ENCODE measurements around the gene BAZ1B.
"Not testable (repeated sequence)": the region's sequence is repeated elsewhere in the genome, so short reads cannot be mapped to it uniquely, and the experiment has no call there.

Gene BAZ1B

DNA sequence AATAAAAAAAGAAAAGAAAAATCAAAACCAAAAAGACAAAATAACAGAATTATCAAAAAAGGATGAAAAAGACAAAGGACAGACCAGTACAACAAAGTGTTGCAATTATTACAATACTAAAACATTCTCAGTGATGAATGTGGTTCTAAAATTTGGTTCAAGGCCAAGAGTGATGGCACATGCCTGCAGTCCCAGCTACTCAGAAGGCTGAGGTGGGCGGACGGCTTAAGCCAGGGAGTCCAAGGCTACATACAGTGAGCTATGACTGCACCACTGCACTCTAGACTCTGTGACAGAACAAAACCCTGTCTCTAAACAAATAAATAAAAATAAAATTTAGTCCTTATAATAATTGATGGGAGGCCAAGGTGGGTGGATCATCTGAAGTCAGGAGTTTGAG is 14.5 kb downstream of the BAZ1B start:
- WGBS (ENCODE audit: insufficient coverage), result no CpG with 5 or more reads among the region's 2 CpGs
- Histone ChIP-seq H3K27me3 (replicated peaks in 2 of 5; ENCODE audit: control insufficient read depth in 4 of 5, insufficient read depth in 5 of 5, low read length in 4 of 5) (no peaks in the 10 kb centered on the region), H3K4me1 (ENCODE audit: control extremely low read depth in 1 of 4, control insufficient read depth in 4 of 4, insufficient read depth in 4 of 4, low read length in 3 of 4) (no peaks in the 10 kb centered on the region), H3K9me3 (ENCODE audit: control extremely low read depth in 1 of 5, control insufficient read depth in 4 of 5, insufficient read depth in 2 of 5, low read depth in 1 of 5, low read length in 4 of 5) (no peaks in the 10 kb centered on the region), H3K27ac (ENCODE audit: insufficient read depth in 1 of 2, low read depth in 1 of 2, low read length in 2 of 2, poor library complexity in 1 of 2, severe bottlenecking in 2 of 2) (no peak overlapping the region), H3K4me3 (ENCODE audit: control insufficient read depth in 1 of 7, extremely low read depth in 1 of 7, insufficient read depth in 4 of 7, low read depth in 2 of 7, low read length in 6 of 7) (no peak overlapping the region), H3K36me3 (ENCODE audit: control insufficient read depth in 4 of 4, insufficient read depth in 4 of 4, low read length in 3 of 4) (peaks cover 23 to 71% (median 51%) of the 10 kb centered on the region in 4 experiments)
- DNase-seq, result no peak
- ChIA-PET CTCF (no interaction called here), POLR2A (no interaction called here)

DNA sequence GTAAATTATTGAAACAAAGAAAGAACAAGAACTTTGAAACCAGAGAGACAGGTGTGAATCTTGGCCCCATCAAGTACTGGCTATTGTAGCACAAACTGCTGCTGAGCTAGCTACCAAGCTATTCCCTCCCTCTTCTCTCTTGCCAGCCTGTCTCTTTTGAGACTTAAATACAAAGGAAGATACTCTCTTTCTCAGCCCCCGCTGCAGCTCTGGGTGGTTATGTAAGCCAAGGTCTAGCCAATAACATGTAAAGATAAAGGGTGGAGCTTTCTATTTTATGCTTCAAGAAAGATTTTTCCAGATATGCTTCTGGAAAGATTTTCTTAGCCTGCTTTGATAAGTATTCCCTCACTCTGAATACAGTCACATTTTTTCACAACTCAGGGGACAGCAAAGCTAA is 17.2 kb downstream of the BAZ1B start:
- Histone ChIP-seq H3K9me3 (ENCODE audit: control extremely low read depth in 1 of 5, control insufficient read depth in 4 of 5, insufficient read depth in 2 of 5, low read depth in 1 of 5, low read length in 4 of 5) (no peaks in the 10 kb centered on the region), H3K4me3 (ENCODE audit: control insufficient read depth in 1 of 7, extremely low read depth in 1 of 7, insufficient read depth in 4 of 7, low read depth in 2 of 7, low read length in 6 of 7) (no peak overlapping the region), H3K27me3 (replicated peaks in 2 of 5; ENCODE audit: control insufficient read depth in 4 of 5, insufficient read depth in 5 of 5, low read length in 4 of 5) (no peaks in the 10 kb centered on the region), H3K36me3 (ENCODE audit: control insufficient read depth in 4 of 4, insufficient read depth in 4 of 4, low read length in 3 of 4) (peaks cover 25 to 79% (median 58%) of the 10 kb centered on the region in 4 experiments), H3K27ac (ENCODE audit: insufficient read depth in 1 of 2, low read depth in 1 of 2, low read length in 2 of 2, poor library complexity in 1 of 2, severe bottlenecking in 2 of 2) (no peak overlapping the region), H3K4me1 (ENCODE audit: control extremely low read depth in 1 of 4, control insufficient read depth in 4 of 4, insufficient read depth in 4 of 4, low read length in 3 of 4) (no peaks in the 10 kb centered on the region)
- 100% methylated on average over 1 of the region's 1 CpG for WGBS (ENCODE audit: insufficient coverage)
- DNase-seq, result no peak
- ChIA-PET POLR2A (no interaction called here), CTCF (interaction anchor here (0.8 to 1.5 kb wide), 4 partner anchors 9 to 19 kb away, joined by 3 to 4 read pairs (median 3); no protein-coding TSS in a partner anchor)

DNA sequence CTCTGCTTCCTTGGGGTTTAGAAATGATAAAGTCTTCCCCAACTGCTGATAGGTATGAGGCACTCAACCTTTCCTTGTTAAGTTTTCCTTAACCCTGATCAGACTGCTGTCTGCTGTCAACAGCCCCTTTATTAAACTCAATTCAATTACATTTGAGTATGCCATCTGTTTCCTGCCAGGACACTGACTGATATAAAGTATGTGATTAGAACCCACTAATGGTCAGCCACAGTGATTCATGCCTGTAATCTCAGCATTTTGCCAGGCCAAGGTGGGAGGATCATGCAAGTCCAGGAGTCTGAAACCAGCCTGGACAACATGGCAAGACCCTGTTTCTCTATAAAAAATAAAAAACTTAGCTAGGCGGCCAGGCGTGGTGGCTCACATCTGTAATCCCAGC is 18.1 kb downstream of the BAZ1B start:
- ChIA-PET CTCF (interaction anchor here (0.9 kb wide), 1 partner anchor 14 kb away, joined by 3 read pairs; no protein-coding TSS in a partner anchor), POLR2A (no interaction called here)
- no peak for DNase-seq
- 96% methylated on average over 2 of the region's 2 CpGs for WGBS (ENCODE audit: insufficient coverage)
- peaks cover 28 to 80% (median 63%) of the 10 kb centered on the region in 4 experiments for H3K36me3 ChIP-seq (ENCODE audit: control insufficient read depth in 4 of 4, insufficient read depth in 4 of 4, low read length in 3 of 4)
- H3K9me3 ChIP-seq (ENCODE audit: control extremely low read depth in 1 of 5, control insufficient read depth in 4 of 5, insufficient read depth in 2 of 5, low read depth in 1 of 5, low read length in 4 of 5), result no peaks in the 10 kb centered on the region
- H3K4me1 ChIP-seq (ENCODE audit: control extremely low read depth in 1 of 4, control insufficient read depth in 4 of 4, insufficient read depth in 4 of 4, low read length in 3 of 4), result no peaks in the 10 kb centered on the region
- no peaks in the 10 kb centered on the region for H3K27me3 ChIP-seq (replicated peaks in 2 of 5; ENCODE audit: control insufficient read depth in 4 of 5, insufficient read depth in 5 of 5, low read length in 4 of 5)
- no peak overlapping the region for H3K4me3 ChIP-seq (ENCODE audit: control insufficient read depth in 1 of 7, extremely low read depth in 1 of 7, insufficient read depth in 4 of 7, low read depth in 2 of 7, low read length in 6 of 7)
- H3K27ac ChIP-seq (ENCODE audit: insufficient read depth in 1 of 2, low read depth in 1 of 2, low read length in 2 of 2, poor library complexity in 1 of 2, severe bottlenecking in 2 of 2), result no peak overlapping the region

DNA sequence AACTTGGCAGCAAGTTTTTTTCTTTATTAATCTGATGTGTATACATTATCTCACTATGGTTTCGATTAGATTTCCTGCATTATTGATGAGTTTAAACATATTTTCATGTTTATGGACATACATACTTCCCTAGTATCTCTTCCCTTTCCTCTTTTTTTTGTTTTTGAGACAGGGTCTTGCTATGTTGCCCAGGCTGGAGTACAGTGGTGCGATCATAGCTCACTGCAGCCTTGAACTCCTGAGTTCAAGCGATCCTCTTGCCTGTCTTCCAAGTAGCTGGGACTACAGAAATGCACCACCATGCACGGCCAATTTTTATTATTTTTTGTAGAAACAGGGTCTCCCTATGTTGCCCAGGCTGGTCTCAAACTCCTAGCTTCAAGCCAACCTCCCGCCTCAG is 18.9 kb downstream of the BAZ1B start:
- Histone ChIP-seq H3K27ac (ENCODE audit: insufficient read depth in 1 of 2, low read depth in 1 of 2, low read length in 2 of 2, poor library complexity in 1 of 2, severe bottlenecking in 2 of 2) (no peak overlapping the region), H3K4me1 (ENCODE audit: control extremely low read depth in 1 of 4, control insufficient read depth in 4 of 4, insufficient read depth in 4 of 4, low read length in 3 of 4) (no peaks in the 10 kb centered on the region), H3K9me3 (ENCODE audit: control extremely low read depth in 1 of 5, control insufficient read depth in 4 of 5, insufficient read depth in 2 of 5, low read depth in 1 of 5, low read length in 4 of 5) (no peaks in the 10 kb centered on the region), H3K27me3 (replicated peaks in 2 of 5; ENCODE audit: control insufficient read depth in 4 of 5, insufficient read depth in 5 of 5, low read length in 4 of 5) (no peaks in the 10 kb centered on the region), H3K4me3 (ENCODE audit: control insufficient read depth in 1 of 7, extremely low read depth in 1 of 7, insufficient read depth in 4 of 7, low read depth in 2 of 7, low read length in 6 of 7) (no peak overlapping the region), H3K36me3 (ENCODE audit: control insufficient read depth in 4 of 4, insufficient read depth in 4 of 4, low read length in 3 of 4) (peaks cover 28 to 83% (median 65%) of the 10 kb centered on the region in 4 experiments)
- 96% methylated on average over 4 of the region's 5 CpGs for WGBS (ENCODE audit: insufficient coverage)
- CTCF ChIA-PET, result no interaction called here
- DNase-seq, result no peak
- POLR2A ChIA-PET, result no interaction called here

DNA sequence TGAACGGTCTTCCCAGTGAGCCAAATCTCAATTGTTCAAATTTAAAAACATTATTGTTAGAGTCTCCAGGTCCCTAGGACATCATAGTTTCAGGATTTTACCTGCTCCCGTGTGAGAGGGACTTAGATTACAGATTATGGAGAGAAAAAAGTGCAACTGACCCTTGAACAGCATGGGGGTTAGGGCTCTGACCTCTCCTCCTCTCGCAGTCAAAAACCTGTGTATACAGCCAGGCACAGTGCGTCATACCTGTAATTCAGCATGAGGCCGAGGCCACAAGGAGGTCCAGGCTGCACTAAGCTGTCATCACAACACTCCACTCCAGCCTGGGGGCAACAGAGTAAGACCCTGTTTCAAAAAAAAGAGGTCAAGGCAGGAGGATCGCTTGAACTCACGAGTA is 25.5 kb downstream of the BAZ1B start:
- CTCF ChIA-PET, result no interaction called here
- POLR2A ChIA-PET, result no interaction called here
- Histone ChIP-seq H3K4me1 (ENCODE audit: control extremely low read depth in 1 of 4, control insufficient read depth in 4 of 4, insufficient read depth in 4 of 4, low read length in 3 of 4) (no peaks in the 10 kb centered on the region), H3K27ac (ENCODE audit: insufficient read depth in 1 of 2, low read depth in 1 of 2, low read length in 2 of 2, poor library complexity in 1 of 2, severe bottlenecking in 2 of 2) (peak overlapping the region in 1 of 2 experiments; percentile 14), H3K4me3 (ENCODE audit: control insufficient read depth in 1 of 7, extremely low read depth in 1 of 7, insufficient read depth in 4 of 7, low read depth in 2 of 7, low read length in 6 of 7) (no peak overlapping the region), H3K36me3 (ENCODE audit: control insufficient read depth in 4 of 4, insufficient read depth in 4 of 4, low read length in 3 of 4) (peaks cover 40 to 87% (median 66%) of the 10 kb centered on the region in 4 experiments), H3K27me3 (replicated peaks in 2 of 5; ENCODE audit: control insufficient read depth in 4 of 5, insufficient read depth in 5 of 5, low read length in 4 of 5) (no peaks in the 10 kb centered on the region), H3K9me3 (ENCODE audit: control extremely low read depth in 1 of 5, control insufficient read depth in 4 of 5, insufficient read depth in 2 of 5, low read depth in 1 of 5, low read length in 4 of 5) (peaks cover 0 to 2% (median 0%) of the 10 kb centered on the region in 5 experiments)
- WGBS (ENCODE audit: insufficient coverage), result 96% methylated on average over 4 of the region's 7 CpGs
- no peak for DNase-seq

DNA sequence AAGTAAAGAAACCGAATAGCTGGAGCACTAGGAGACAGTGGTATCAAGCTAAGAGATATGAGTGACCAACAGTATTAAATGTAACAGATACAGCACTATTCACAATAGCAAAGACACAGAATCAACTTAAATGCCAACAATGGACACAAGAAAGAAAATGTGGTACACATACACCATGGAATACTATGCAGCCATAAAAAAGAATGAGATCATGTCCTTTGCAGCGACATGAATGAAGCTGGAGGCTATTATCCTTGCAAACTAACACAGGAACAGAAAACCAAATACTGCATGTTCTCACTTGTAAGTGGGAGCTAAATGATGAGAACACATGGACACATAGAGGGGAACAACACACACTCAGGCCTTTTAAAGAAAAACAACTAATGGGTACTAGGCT is 26.6 kb downstream of the BAZ1B start:
- CTCF ChIA-PET, result interaction anchor here (1.1 kb wide), 1 partner anchor 10 kb away, joined by 3 read pairs; no protein-coding TSS in a partner anchor
- POLR2A ChIA-PET, result not testable (repeated sequence)

DNA sequence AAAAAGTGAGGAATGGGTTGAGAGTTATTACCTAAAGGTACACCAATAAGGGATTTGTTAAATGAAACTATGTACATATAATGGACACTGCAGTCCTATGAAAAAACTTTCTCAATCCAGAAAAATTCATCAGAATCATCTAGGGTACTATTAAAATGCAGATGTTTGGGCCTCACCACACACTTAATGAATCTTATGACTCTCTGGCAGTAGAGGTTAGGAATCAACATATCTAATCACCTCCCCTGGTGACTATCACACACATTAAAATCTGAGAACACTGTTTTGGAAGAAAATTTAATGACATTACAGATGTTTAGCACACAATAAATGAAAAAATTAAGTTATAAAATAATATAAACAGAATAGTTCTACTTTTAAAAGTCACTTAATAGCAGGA is 32.1 kb downstream of the BAZ1B start:
- Histone ChIP-seq H3K4me1 (ENCODE audit: control extremely low read depth in 1 of 4, control insufficient read depth in 4 of 4, insufficient read depth in 4 of 4, low read length in 3 of 4) (no peaks in the 10 kb centered on the region), H3K27ac (ENCODE audit: insufficient read depth in 1 of 2, low read depth in 1 of 2, low read length in 2 of 2, poor library complexity in 1 of 2, severe bottlenecking in 2 of 2) (no peak overlapping the region), H3K27me3 (replicated peaks in 2 of 5; ENCODE audit: control insufficient read depth in 4 of 5, insufficient read depth in 5 of 5, low read length in 4 of 5) (no peaks in the 10 kb centered on the region), H3K36me3 (ENCODE audit: control insufficient read depth in 4 of 4, insufficient read depth in 4 of 4, low read length in 3 of 4) (peaks cover 35 to 77% (median 56%) of the 10 kb centered on the region in 4 experiments), H3K4me3 (ENCODE audit: control insufficient read depth in 1 of 7, extremely low read depth in 1 of 7, insufficient read depth in 4 of 7, low read depth in 2 of 7, low read length in 6 of 7) (no peak overlapping the region), H3K9me3 (ENCODE audit: control extremely low read depth in 1 of 5, control insufficient read depth in 4 of 5, insufficient read depth in 2 of 5, low read depth in 1 of 5, low read length in 4 of 5) (no peaks in the 10 kb centered on the region)
- ChIA-PET POLR2A (no interaction called here), CTCF (interaction anchor here (1.1 kb wide), 1 partner anchor 18 kb away, joined by 3 read pairs; no protein-coding TSS in a partner anchor)
- DNase-seq, result no peak

More for the DNA sequence above, 26.6 kb downstream of the BAZ1B start:
- H3K27ac ChIP-seq (ENCODE audit: insufficient read depth in 1 of 2, low read depth in 1 of 2, low read length in 2 of 2, poor library complexity in 1 of 2, severe bottlenecking in 2 of 2); H3K9me3 ChIP-seq (ENCODE audit: control extremely low read depth in 1 of 5, control insufficient read depth in 4 of 5, insufficient read depth in 2 of 5, low read depth in 1 of 5, low read length in 4 of 5); H3K4me1 ChIP-seq (ENCODE audit: control extremely low read depth in 1 of 4, control insufficient read depth in 4 of 4, insufficient read depth in 4 of 4, low read length in 3 of 4); H3K27me3 ChIP-seq (replicated peaks in 2 of 5; ENCODE audit: control insufficient read depth in 4 of 5, insufficient read depth in 5 of 5, low read length in 4 of 5); H3K4me3 ChIP-seq (ENCODE audit: control insufficient read depth in 1 of 7, extremely low read depth in 1 of 7, insufficient read depth in 4 of 7, low read depth in 2 of 7, low read length in 6 of 7); DNase-seq: not testable (repeated sequence)
- WGBS (ENCODE audit: insufficient coverage), result 100% methylated on average over 1 of the region's 2 CpGs
- peaks cover 41 to 88% (median 62%) of the 10 kb centered on the region in 4 experiments for H3K36me3 ChIP-seq (ENCODE audit: control insufficient read depth in 4 of 4, insufficient read depth in 4 of 4, low read length in 3 of 4)

All from common myeloid progenitor, CD34-positive (primary cell).